Measurements from ENCODE around the gene CYP4F22. TPM values are rescaled to one million over a fixed set of nuclear protein-coding genes. Genes with fewer than 3 reads are reported as not detected.

The CYP4F22 gene
- total and polyA plus RNA-seq, 2 experiments from 2014 or later: not detected

DNA sequence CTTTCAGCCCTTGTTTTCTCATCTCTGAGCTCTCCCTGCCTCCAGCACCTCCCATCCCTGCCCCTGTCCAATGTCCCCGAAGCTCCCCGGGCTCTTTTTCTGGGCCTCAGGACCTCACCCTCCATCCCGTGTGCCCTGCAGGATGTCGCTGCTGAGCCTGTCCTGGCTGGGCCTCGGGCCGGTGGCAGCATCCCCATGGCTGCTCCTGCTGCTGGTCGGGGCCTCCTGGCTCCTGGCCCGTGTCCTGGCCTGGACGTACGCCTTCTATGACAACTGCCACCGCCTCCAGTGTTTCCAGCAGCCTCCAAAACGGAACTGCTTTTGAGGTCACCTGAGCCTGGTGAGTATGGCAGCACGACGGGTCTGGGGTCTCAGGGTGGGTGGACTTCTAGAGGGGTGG lies 55.6 kb downstream of the CYP4F22 start:
- no peaks in the 10 kb centered on the region for H3K9me2 ChIP-seq (ENCODE audit: insufficient read depth)
- H3K27me3 ChIP-seq (replicated peaks; ENCODE audit: insufficient read depth): peaks cover 17% of the 10 kb centered on the region
- no peak overlapping the region for H3K4me3 ChIP-seq
- no peak overlapping the region for H3K4me2 ChIP-seq (ENCODE audit: unreplicated experiment)
- no peak for DNase-seq
- no peaks in the 10 kb centered on the region for H3K9me3 ChIP-seq (ENCODE audit: low read depth)
- no peak overlapping the region for H2AFZ ChIP-seq
- H3K9ac ChIP-seq: no peak overlapping the region
- no peaks in the 10 kb centered on the region for H4K20me1 ChIP-seq (ENCODE audit: insufficient read depth)
- in situ Hi-C loops (cut with MboI): no loop called here
- TF ChIP-seq EZH2 (IDR thresholded peaks at IDR 0.05; ENCODE audit: insufficient read depth, poor library complexity, severe bottlenecking) (no peak), EZH2phosphoT487 (IDR thresholded peaks at IDR 0.05; ENCODE audit: insufficient read depth, low read depth) (no peak)
- H3F3A ChIP-seq (ENCODE audit: insufficient read depth): no peaks in the 10 kb centered on the region
- 65 to 73% methylated on average over 12 to 14 of the region's 14 CpGs for WGBS, 2 experiments (ENCODE audit: low coverage in 1 of 2, low lambda C conversion rate in 2 of 2, missing lambda C conversion rate in 2 of 2)
- H3K4me1 ChIP-seq (ENCODE audit: insufficient read depth): no peaks in the 10 kb centered on the region
- no peaks in the 10 kb centered on the region for H3K79me2 ChIP-seq (ENCODE audit: insufficient read depth)
- H3K27ac ChIP-seq: no peak overlapping the region
- no peaks in the 10 kb centered on the region for H3K36me3 ChIP-seq (ENCODE audit: low read depth)

DNA sequence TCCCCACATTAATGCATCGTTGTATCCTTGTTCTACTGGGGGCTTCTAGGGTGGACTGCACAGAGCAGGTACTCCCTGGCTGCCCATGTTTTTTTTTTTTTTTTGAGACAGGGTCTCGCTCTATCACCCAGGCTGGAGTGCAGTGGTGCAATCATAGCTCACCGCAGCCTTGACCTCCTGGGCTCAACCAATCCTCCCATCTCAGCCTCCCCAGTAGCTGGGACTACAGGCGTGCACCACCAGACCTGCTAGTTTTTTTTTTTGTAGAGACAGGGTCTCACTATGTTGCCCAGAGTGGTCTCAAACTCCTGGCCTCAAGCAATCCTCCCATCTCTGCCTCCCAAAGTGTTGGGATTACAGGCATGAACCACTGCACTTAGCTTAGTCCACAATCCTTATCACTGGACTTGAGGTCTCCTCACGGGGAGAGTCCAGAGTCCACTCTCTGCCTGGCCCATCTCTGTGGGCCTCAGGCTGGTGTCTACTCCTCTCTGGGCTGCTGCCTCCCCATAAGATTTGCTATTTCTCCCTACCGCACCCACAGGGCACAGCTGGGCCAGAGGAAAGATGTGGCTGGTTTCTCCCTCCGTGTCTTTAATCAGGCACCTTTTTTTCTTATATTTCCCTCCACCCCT lies 56.3 kb downstream of the CYP4F22 start:
- Histone ChIP-seq H3K4me2 (ENCODE audit: unreplicated experiment) (no peak overlapping the region), H3K79me2 (ENCODE audit: insufficient read depth) (no peaks in the 10 kb centered on the region), H3K9me3 (ENCODE audit: low read depth) (no peaks in the 10 kb centered on the region), H3F3A (ENCODE audit: insufficient read depth) (no peaks in the 10 kb centered on the region), H3K9ac (no peak overlapping the region), H3K27ac (no peak overlapping the region), H3K9me2 (ENCODE audit: insufficient read depth) (no peaks in the 10 kb centered on the region), H3K4me1 (ENCODE audit: insufficient read depth) (no peaks in the 10 kb centered on the region), H3K4me3 (no peak overlapping the region), H3K27me3 (replicated peaks; ENCODE audit: insufficient read depth) (peaks cover 17% of the 10 kb centered on the region), H2AFZ (no peak overlapping the region), H3K36me3 (ENCODE audit: low read depth) (no peaks in the 10 kb centered on the region), H4K20me1 (ENCODE audit: insufficient read depth) (no peaks in the 10 kb centered on the region)
- 52 to 55% methylated on average over 7 of the region's 7 CpGs for WGBS, 2 experiments (ENCODE audit: low coverage in 1 of 2, low lambda C conversion rate in 2 of 2, missing lambda C conversion rate in 2 of 2)
- DNase-seq: no peak
- in situ Hi-C loops (cut with MboI): no loop called here
- TF ChIP-seq EZH2 (IDR thresholded peaks at IDR 0.05; ENCODE audit: insufficient read depth, poor library complexity, severe bottlenecking) (no peak), EZH2phosphoT487 (IDR thresholded peaks at IDR 0.05; ENCODE audit: insufficient read depth, low read depth) (no peak)

DNA sequence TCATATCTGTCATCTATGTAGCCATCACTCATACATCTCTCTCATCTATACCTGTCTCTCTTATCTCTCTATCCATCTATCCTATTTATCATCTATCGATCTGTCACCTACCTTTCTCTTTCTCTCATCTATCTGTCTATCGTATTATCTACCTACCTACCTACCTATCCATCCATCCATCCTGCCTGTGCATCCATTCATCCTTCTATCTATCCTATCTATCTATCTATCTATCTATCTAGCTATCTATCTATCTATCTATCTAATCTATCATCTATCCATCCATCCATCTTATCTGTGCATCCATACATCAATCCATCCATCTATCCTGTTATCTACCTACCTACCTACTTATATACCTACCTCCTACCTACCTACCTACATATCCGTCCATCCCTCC lies 62.1 kb downstream of the CYP4F22 start:
- Histone ChIP-seq H3K4me2 (ENCODE audit: unreplicated experiment) (no peak overlapping the region), H3K9me2 (ENCODE audit: insufficient read depth) (no peaks in the 10 kb centered on the region), H3K36me3 (ENCODE audit: low read depth) (no peaks in the 10 kb centered on the region), H3F3A (ENCODE audit: insufficient read depth) (no peaks in the 10 kb centered on the region), H4K20me1 (ENCODE audit: insufficient read depth) (no peaks in the 10 kb centered on the region), H3K79me2 (ENCODE audit: insufficient read depth) (no peaks in the 10 kb centered on the region), H2AFZ (no peak overlapping the region), H3K27ac (no peak overlapping the region), H3K9ac (no peak overlapping the region), H3K9me3 (ENCODE audit: low read depth) (no peaks in the 10 kb centered on the region), H3K4me3 (no peak overlapping the region), H3K4me1 (ENCODE audit: insufficient read depth) (no peaks in the 10 kb centered on the region), H3K27me3 (replicated peaks; ENCODE audit: insufficient read depth) (peaks cover 9% of the 10 kb centered on the region)
- WGBS, 2 experiments (ENCODE audit: low coverage in 1 of 2, low lambda C conversion rate in 2 of 2, missing lambda C conversion rate in 2 of 2): 35 to 46% methylated on average over 3 of the region's 3 CpGs
- TF ChIP-seq EZH2 (IDR thresholded peaks at IDR 0.05; ENCODE audit: insufficient read depth, poor library complexity, severe bottlenecking): no peak
- no peak for TF ChIP-seq EZH2phosphoT487 (IDR thresholded peaks at IDR 0.05; ENCODE audit: insufficient read depth, low read depth)
- in situ Hi-C loops (cut with MboI): no loop called here
- no peak for DNase-seq

- H3K27ac ChIP-seq: no peak overlapping the region
- no peak overlapping the region for H2AFZ ChIP-seq
- no peaks in the 10 kb centered on the region for H3K9me3 ChIP-seq (ENCODE audit: low read depth)
- H3K36me3 ChIP-seq (ENCODE audit: low read depth): no peaks in the 10 kb centered on the region
- in situ Hi-C loops (cut with MboI): no loop called here
- no peak overlapping the region for H3K4me2 ChIP-seq (ENCODE audit: unreplicated experiment)
- H3K9me2 ChIP-seq (ENCODE audit: insufficient read depth): no peaks in the 10 kb centered on the region
- DNase-seq: no peak
- TF ChIP-seq EZH2 (IDR thresholded peaks at IDR 0.05; ENCODE audit: insufficient read depth, poor library complexity, severe bottlenecking): no peak
- no peak for TF ChIP-seq EZH2phosphoT487 (IDR thresholded peaks at IDR 0.05; ENCODE audit: insufficient read depth, low read depth)
- no peaks in the 10 kb centered on the region for H3F3A ChIP-seq (ENCODE audit: insufficient read depth)
- WGBS, 2 experiments (ENCODE audit: low coverage in 1 of 2, low lambda C conversion rate in 2 of 2, missing lambda C conversion rate in 2 of 2): 6 to 16% methylated on average over 6 of the region's 6 CpGs
- H3K9ac ChIP-seq: no peak overlapping the region
- no peaks in the 10 kb centered on the region for H3K4me1 ChIP-seq (ENCODE audit: insufficient read depth)
- H3K4me3 ChIP-seq: no peak overlapping the region
- no peaks in the 10 kb centered on the region for H4K20me1 ChIP-seq (ENCODE audit: insufficient read depth)
- no peaks in the 10 kb centered on the region for H3K79me2 ChIP-seq (ENCODE audit: insufficient read depth)
- H3K27me3 ChIP-seq (replicated peaks; ENCODE audit: insufficient read depth): peaks cover 7% of the 10 kb centered on the region
These were observed 67.1 kb downstream of the CYP4F22 start for GRCh38 chr19:15575406-15575805.

Measured in GM23248 (cell line).